ENCODE measurements around the gene ZNF426. TPM values are rescaled to one million over a fixed set of nuclear protein-coding genes. Genes with fewer than 3 reads are reported as not detected.
A peak's percentile ranks its signal among the peaks of the same experiment; 100 is the strongest.
"Not testable (repeated sequence)": the region's sequence is repeated elsewhere in the genome, so short reads cannot be mapped to it uniquely, and the experiment has no call there.

The ZNF426 gene
- total RNA-seq, 2 experiments from 2014 or later: 13.5 to 13.6 TPM

- H3K27me3 Mint-ChIP-seq; CTCF ChIA-PET; ATAC-seq; intact Hi-C loops (cut with micrococcal nuclease); DNase-seq: not testable (repeated sequence)
- H3K9me3 Mint-ChIP-seq: peaks cover 28% of the 10 kb centered on the region
- POLR2A ChIA-PET: interaction anchor here (0.6 kb wide), 1 partner anchor 39 kb away, joined by 3 read pairs; no protein-coding TSS in a partner anchor
- H3K36me3 Mint-ChIP-seq (ENCODE audit: low read depth): peaks cover 50% of the 10 kb centered on the region
- H3K4me1 Mint-ChIP-seq (ENCODE audit: low read depth): peaks cover 14% of the 10 kb centered on the region
- H3K27ac Mint-ChIP-seq: peak overlapping the region; percentile 99
- H3K4me3 Mint-ChIP-seq: peak overlapping the region; percentile 97
Measured at GRCh38 chr19:9539201-9539600, 756 bp upstream of the ZNF426 start.

GRCh38 chr19:9535934-9536333, 2.5 kb downstream of the ZNF426 start:
- ChIA-PET POLR2A (interaction anchor here (0.6 kb wide), 1 partner anchor 232 kb away, joined by 4 read pairs; no protein-coding TSS in a partner anchor), CTCF (no interaction called here)
- H3K9me3 Mint-ChIP-seq: peaks cover 52% of the 10 kb centered on the region
- H3K36me3 Mint-ChIP-seq (ENCODE audit: low read depth): peaks cover 82% of the 10 kb centered on the region
- no peak overlapping the region for H3K4me3 Mint-ChIP-seq
- H3K27ac Mint-ChIP-seq: no peak overlapping the region
- ATAC-seq: no peak
- no peak for TF ChIP-seq CTCF (IDR thresholded peaks at IDR 0.05)
- DNase-seq: no peak
- peaks cover 14% of the 10 kb centered on the region for H3K4me1 Mint-ChIP-seq (ENCODE audit: low read depth)
- no peaks in the 10 kb centered on the region for H3K27me3 Mint-ChIP-seq
- intact Hi-C loops (cut with micrococcal nuclease): no loop called here

- peak; percentile 27 for ATAC-seq
- ChIA-PET POLR2A (no interaction called here), CTCF (no interaction called here)
- H3K27me3 Mint-ChIP-seq: no peaks in the 10 kb centered on the region
- TF ChIP-seq CTCF (IDR thresholded peaks at IDR 0.05): no peak
- H3K4me1 Mint-ChIP-seq (ENCODE audit: low read depth): peaks cover 2% of the 10 kb centered on the region
- intact Hi-C loops (cut with micrococcal nuclease): no loop called here
- no peak overlapping the region for H3K27ac Mint-ChIP-seq
- H3K36me3 Mint-ChIP-seq (ENCODE audit: low read depth): peaks cover 95% of the 10 kb centered on the region
- peaks cover 69% of the 10 kb centered on the region for H3K9me3 Mint-ChIP-seq
- no peak for DNase-seq
- no peak overlapping the region for H3K4me3 Mint-ChIP-seq
Measured at GRCh38 chr19:9531933-9532332, 6.5 kb downstream of the ZNF426 start.

GRCh38 chr19:9528757-9529336, 9.6 kb downstream of the ZNF426 start:
- TF ChIP-seq CTCF (IDR thresholded peaks at IDR 0.05): no peak
- ChIA-PET CTCF (no interaction called here), POLR2A (no interaction called here)
- H3K27me3 Mint-ChIP-seq: no peaks in the 10 kb centered on the region
- intact Hi-C loops (cut with micrococcal nuclease): no loop called here
- H3K9me3 Mint-ChIP-seq: peaks cover 71% of the 10 kb centered on the region
- H3K36me3 Mint-ChIP-seq (ENCODE audit: low read depth): peaks cover 89% of the 10 kb centered on the region
- no peaks in the 10 kb centered on the region for H3K4me1 Mint-ChIP-seq (ENCODE audit: low read depth)
- DNase-seq (no peak), ATAC-seq (no peak)
- H3K4me3 Mint-ChIP-seq: no peak overlapping the region
- no peak overlapping the region for H3K27ac Mint-ChIP-seq

GRCh38 chr19:9523885-9524474, 14.5 kb downstream of the ZNF426 start:
- no peak for DNase-seq
- CTCF ChIA-PET: no interaction called here

More at GRCh38 chr19:9523885-9524474, 14.5 kb downstream of the ZNF426 start:
- ATAC-seq: no peak
- no peak for TF ChIP-seq CTCF (IDR thresholded peaks at IDR 0.05)
- POLR2A ChIA-PET: no interaction called here
- H3K9me3 Mint-ChIP-seq: peaks cover 61% of the 10 kb centered on the region
- H3K4me1 Mint-ChIP-seq (ENCODE audit: low read depth): no peaks in the 10 kb centered on the region
- peaks cover 66% of the 10 kb centered on the region for H3K36me3 Mint-ChIP-seq (ENCODE audit: low read depth)
- no peak overlapping the region for H3K4me3 Mint-ChIP-seq
- H3K27ac Mint-ChIP-seq: no peak overlapping the region
- H3K27me3 Mint-ChIP-seq: no peaks in the 10 kb centered on the region
- intact Hi-C loops (cut with micrococcal nuclease): no loop called here

Data from activated CD8-positive, alpha-beta T cell treated with anti-CD3 and anti-CD28 coated beads for 36 hours (primary cell).